Type B pancreatic cell (in vitro differentiated cells): Measurements from ENCODE around the gene NATD1. TPM values are rescaled to one million over a fixed set of nuclear protein-coding genes. Genes with fewer than 3 reads are reported as not detected.

Experiments
- DNase-seq: peaks from one replicate; pipeline ENCODE4 v3.0.0; 2021; ENCODE audit warnings: mixed read lengths; ENCODE audit not compliant: unreplicated experiment; ENCODE audit errors: extremely low spot score
- H3K27ac Mint-ChIP-seq: 2 replicates; pipeline ENCODE4 v1.8.0; 2021; ENCODE audit warnings: mild to moderate bottlenecking, mixed read lengths
- H3K27me3 Mint-ChIP-seq: 2 replicates; pipeline ENCODE4 v1.8.0; 2021; ENCODE audit warnings: mixed read lengths
- H3K36me3 Mint-ChIP-seq: 2 replicates; pipeline ENCODE4 v1.8.0; 2021; ENCODE audit warnings: mixed read lengths
- H3K4me1 Mint-ChIP-seq: one replicate; pipeline ENCODE4 v1.8.0; 2021; ENCODE audit warnings: mixed read lengths; ENCODE audit not compliant: unreplicated experiment
- H3K4me3 Mint-ChIP-seq: 2 replicates; pipeline ENCODE4 v1.8.0; 2021; ENCODE audit warnings: mild to moderate bottlenecking, mixed read lengths
- H3K9me3 Mint-ChIP-seq: 2 replicates; pipeline ENCODE4 v1.8.0; 2021; ENCODE audit warnings: mixed read lengths
- total RNA-seq: library from RNA; stranded (reverse); gene quantifications from 2 replicates; pipeline ENCODE4 v1.2.1, GENCODE V29; 2021; ENCODE audit warnings: low replicate concordance
- TF ChIP-seq, protein P1 (sequence below): fragments of 200-600 bp; sonication (generic); conservative IDR thresholded peaks from 2 replicates; pipeline ENCODE4 v1.5.0; 2021; ENCODE audit warnings: antibody characterized with exemption, mild to moderate bottlenecking

The NATD1 gene
- total RNA-seq, 1 donor from 2014 or later, result 10.7 TPM

DNA sequence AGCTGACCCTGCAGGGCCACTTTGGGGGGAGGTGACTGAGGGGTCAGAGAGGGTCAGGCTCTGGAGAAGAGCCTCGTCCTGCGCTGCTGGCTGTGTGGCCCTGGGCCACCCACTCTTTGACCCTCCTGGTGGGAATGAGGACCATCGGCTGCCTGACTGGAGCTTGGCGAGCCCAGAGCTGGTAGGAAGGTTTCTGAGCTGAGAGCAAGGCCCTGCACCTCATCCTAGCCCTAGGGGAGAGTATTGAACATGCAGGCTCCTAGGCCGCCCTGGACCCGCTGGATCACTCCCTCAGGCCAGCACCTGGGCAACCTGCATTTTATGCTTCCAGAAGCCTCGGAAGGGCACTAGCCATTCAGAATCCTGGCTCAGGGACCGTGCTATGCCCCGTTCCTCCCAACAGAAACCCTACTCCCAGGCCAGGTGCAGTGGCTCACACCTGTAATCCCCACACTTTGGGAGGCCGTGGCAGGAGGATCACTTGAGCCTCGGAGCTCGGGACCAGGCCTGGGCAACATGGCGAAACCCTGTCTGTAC, 45.8 kb upstream of the NATD1 start:
- peaks cover 9% of the 10 kb centered on the region for H3K36me3 Mint-ChIP-seq
- H3K27ac Mint-ChIP-seq, result no peak overlapping the region
- no peaks in the 10 kb centered on the region for H3K9me3 Mint-ChIP-seq
- no peaks in the 10 kb centered on the region for H3K27me3 Mint-ChIP-seq
- no peak for DNase-seq
- H3K4me3 Mint-ChIP-seq, result no peak overlapping the region
- H3K4me1 Mint-ChIP-seq, result no peaks in the 10 kb centered on the region
- TF ChIP-seq, protein P1, sequence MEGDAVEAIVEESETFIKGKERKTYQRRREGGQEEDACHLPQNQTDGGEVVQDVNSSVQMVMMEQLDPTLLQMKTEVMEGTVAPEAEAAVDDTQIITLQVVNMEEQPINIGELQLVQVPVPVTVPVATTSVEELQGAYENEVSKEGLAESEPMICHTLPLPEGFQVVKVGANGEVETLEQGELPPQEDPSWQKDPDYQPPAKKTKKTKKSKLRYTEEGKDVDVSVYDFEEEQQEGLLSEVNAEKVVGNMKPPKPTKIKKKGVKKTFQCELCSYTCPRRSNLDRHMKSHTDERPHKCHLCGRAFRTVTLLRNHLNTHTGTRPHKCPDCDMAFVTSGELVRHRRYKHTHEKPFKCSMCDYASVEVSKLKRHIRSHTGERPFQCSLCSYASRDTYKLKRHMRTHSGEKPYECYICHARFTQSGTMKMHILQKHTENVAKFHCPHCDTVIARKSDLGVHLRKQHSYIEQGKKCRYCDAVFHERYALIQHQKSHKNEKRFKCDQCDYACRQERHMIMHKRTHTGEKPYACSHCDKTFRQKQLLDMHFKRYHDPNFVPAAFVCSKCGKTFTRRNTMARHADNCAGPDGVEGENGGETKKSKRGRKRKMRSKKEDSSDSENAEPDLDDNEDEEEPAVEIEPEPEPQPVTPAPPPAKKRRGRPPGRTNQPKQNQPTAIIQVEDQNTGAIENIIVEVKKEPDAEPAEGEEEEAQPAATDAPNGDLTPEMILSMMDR, result no peak

DNA sequence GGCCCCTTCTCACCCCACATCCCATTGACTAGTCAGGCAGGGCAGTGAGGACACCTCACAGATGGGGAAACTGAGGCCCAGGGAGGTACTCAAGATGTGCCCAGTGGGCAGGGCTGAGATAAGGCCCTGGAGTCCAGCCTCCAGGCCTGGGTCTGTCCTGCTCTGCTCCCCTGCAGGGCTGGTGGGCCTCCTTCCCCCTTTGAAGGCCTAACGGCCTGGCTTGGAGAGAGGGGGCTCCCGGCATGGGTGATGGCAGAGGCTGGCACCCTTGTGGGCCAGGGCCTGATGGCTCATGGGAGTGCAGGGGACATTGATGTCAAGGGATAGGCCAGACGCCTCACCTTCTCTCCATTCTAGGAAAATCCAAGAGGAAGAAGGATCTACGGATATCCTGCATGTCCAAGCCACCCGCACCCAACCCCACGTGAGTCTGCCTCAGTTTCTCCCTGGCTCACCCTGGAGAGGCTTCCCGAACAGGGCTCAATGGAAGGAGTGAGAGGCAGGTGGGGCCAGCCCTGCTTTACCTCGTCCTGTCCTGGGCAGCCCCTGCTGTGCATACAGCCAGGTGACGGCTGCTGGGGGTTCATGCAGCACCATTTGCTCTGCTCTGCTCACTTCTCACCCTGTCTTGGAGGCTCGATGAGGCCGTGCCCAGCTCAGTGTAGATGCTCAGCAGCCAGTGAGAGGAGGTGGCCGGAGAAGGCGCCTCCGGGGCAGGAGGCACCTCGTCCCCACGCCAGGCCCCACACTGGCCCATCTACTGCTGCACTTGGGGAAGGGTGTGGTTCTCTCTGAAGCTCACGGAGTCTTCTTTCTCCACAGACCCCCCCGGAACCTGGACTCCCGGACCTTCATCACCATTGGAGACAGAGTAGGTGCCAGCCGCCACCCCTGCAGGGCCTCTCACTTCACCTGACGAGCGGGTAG, 45.1 kb upstream of the NATD1 start:
- H3K36me3 Mint-ChIP-seq, result peaks cover 9% of the 10 kb centered on the region
- no peak for DNase-seq
- no peak overlapping the region for H3K4me3 Mint-ChIP-seq
- no peaks in the 10 kb centered on the region for H3K4me1 Mint-ChIP-seq
- no peaks in the 10 kb centered on the region for H3K9me3 Mint-ChIP-seq
- no peak overlapping the region for H3K27ac Mint-ChIP-seq
- TF ChIP-seq, protein P1, result no peak
- H3K27me3 Mint-ChIP-seq, result no peaks in the 10 kb centered on the region

DNA sequence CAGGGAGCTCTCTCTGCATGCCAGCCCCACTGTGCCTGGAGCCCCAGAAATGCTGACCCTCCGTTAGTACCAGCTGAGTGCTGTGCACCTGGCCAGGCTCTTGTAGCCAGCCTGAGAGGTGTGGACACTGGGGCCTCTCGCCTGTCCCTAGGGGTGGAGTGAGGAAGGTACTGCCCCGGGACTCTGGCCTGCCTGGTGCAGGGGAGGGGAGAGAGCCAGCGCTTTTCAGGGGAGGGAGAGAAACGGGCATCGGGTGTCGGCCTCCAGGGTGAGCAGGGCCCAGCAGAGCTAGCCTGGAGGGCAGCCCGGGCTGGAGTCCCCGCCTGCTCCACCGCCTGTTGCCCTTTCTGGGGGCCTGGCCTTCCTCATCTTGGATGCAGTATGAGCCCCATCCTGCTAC, 44.4 kb upstream of the NATD1 start:
- TF ChIP-seq, protein P1, result no peak
- Mint-ChIP-seq H3K9me3 (no peaks in the 10 kb centered on the region), H3K4me1 (no peaks in the 10 kb centered on the region), H3K36me3 (peaks cover 9% of the 10 kb centered on the region), H3K27ac (no peak overlapping the region), H3K4me3 (no peak overlapping the region), H3K27me3 (no peaks in the 10 kb centered on the region)
- no peak for DNase-seq

DNA sequence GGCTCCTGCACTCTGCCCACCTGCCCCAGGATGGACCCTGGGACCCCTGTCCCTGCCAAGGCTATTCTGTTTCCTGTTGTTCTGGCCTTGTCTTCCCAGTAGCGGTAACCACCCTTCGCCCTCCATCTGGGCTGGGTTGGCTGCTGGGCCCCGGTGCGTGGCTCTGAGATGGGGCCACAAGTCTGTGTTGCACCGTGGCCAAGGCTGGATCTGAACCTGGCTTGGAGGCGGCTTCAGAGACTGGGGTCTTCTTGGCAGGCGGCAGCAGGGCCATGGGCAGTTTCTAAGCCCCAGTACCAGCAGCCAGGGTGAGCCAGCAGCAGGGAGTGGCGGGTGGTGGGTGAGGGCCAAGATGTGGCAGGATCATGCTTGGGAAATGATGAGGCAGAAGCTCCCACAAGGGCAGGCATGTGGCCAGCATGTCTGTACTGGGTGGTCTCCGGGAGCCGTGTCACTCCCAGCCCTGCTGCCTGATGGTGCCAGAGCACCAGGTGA, 43.9 kb upstream of the NATD1 start:
- no peak overlapping the region for H3K4me3 Mint-ChIP-seq
- TF ChIP-seq, protein P1, result no peak
- peak; percentile 68 for DNase-seq
- no peaks in the 10 kb centered on the region for H3K4me1 Mint-ChIP-seq
- no peaks in the 10 kb centered on the region for H3K27me3 Mint-ChIP-seq
- H3K9me3 Mint-ChIP-seq, result no peaks in the 10 kb centered on the region
- H3K27ac Mint-ChIP-seq, result no peak overlapping the region
- peaks cover 9% of the 10 kb centered on the region for H3K36me3 Mint-ChIP-seq

DNA sequence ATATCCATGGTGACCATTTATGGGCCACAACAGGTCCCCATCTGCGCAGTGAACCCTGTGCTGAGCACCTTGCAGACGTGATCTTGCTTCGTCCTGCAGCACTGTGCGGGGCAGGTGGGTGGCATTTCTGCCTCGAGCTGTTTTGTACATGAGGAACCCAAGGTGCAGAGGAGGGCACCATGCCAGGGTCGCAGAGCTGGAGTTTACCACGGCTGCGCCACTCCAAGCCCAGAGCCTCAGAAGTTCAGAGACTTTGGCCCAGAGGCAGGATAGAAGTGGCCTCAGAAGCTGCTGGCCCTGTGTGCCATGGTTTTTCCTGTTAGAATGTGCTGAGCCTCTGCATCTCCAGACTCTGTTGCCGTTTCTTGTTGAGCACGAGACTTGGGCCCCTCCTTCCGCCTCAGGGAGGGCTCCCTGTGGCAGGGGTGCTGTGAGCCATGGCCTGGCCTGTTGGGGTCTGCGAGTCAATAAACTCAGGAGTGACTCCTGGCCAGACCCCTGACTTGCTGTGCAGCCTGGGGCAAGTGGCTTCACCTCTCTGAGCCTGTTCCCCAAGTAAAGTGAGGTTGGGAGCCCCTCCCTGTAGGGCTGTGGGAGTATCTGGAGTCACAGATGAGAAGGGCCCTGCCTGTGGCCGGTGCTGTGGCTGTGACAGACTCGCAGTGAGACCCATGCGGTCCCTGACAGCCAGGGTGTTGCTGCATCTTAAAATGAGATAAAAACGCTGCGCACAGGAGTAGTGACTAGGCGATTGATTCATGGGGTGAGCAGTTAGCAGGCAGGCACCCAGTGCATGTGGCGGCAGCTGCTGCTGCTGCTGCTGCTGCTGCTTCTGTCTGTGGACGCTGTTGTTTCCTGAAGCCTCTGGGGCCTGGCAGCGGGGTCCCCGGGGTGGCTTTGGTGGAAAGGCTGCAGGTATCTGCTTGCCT, 43.2 kb upstream of the NATD1 start:
- no peak overlapping the region for H3K27ac Mint-ChIP-seq
- no peaks in the 10 kb centered on the region for H3K9me3 Mint-ChIP-seq
- no peaks in the 10 kb centered on the region for H3K27me3 Mint-ChIP-seq
- no peaks in the 10 kb centered on the region for H3K4me1 Mint-ChIP-seq
- DNase-seq, result peak; percentile 67
- TF ChIP-seq, protein P1, result no peak
- no peak overlapping the region for H3K4me3 Mint-ChIP-seq
- peaks cover 8% of the 10 kb centered on the region for H3K36me3 Mint-ChIP-seq
